Endothelial cell of umbilical vein (primary cell): Measurements from ENCODE around the gene PTGFRN.

Experiments used
- EZH2 ChIP-seq: IDR thresholded peaks from 2 replicates; pipeline ENCODE4 v1.6.1; 2012; ENCODE audit warnings: borderline replicate concordance, low read depth, mild to moderate bottlenecking, moderate library complexity, low read length, inconsistent platforms; ENCODE audit not compliant: severe bottlenecking
- JUN ChIP-seq: IDR thresholded peaks from 2 replicates; pipeline ENCODE4 v1.6.1; 2011; ENCODE audit warnings: borderline replicate concordance, low read depth; ENCODE audit not compliant: insufficient read length, insufficient read depth
- MAX ChIP-seq: IDR thresholded peaks from 2 replicates; pipeline ENCODE4 v1.6.1; 2011; ENCODE audit not compliant: insufficient read depth, insufficient read length
- POLR2A ChIP-seq: IDR thresholded peaks from 2 replicates; pipeline ENCODE4 v1.6.1; 2012; ENCODE audit warnings: low read depth, mild to moderate bottlenecking, control low read depth, low read length
- POLR2AphosphoS5 ChIP-seq: IDR thresholded peaks from 2 replicates; pipeline ENCODE4 v1.6.1; 2012; ENCODE audit warnings: low read depth, mild to moderate bottlenecking, control low read depth, low read length, moderate library complexity; ENCODE audit not compliant: insufficient read depth
- TF ChIP-seq, protein P1 (sequence below), 2 donors: IDR thresholded peaks; 1 replicate in 1 of 2; 2 replicates in 1 of 2; pipeline ENCODE4 v1.5.1; 2011; ENCODE audit warnings: low read length in 2 of 2, mild to moderate bottlenecking in 2 of 2, moderate library complexity in 2 of 2, control low read depth in 1 of 2, inconsistent platforms in 1 of 2, low read depth in 1 of 2; ENCODE audit not compliant: insufficient read depth in 1 of 2; ENCODE audit errors: extremely low read depth in 1 of 2

DNA sequence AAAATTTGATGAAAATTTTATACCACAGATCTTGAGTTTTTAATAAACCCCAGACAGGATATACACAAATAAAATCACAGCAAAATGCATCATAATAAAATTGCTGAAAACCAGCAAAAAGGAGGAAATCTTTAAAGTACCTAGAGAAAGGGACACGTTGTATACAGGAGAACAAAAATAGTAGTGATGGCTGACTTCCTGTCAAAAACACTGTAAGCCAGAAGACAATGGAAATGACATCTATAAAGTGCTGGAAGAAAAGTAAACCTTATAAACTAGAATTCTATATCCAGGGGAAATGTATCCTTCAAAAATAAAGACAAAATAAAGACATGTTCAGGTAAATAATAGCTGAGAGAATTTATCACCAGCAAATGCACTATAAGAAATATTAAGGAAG is 14.6 kb upstream of the PTGFRN start:
- TF ChIP-seq EZH2 (no peak), JUN (no peak), POLR2AphosphoS5 (no peak), POLR2A (no peak), MAX (no peak)
- TF ChIP-seq, protein P1, sequence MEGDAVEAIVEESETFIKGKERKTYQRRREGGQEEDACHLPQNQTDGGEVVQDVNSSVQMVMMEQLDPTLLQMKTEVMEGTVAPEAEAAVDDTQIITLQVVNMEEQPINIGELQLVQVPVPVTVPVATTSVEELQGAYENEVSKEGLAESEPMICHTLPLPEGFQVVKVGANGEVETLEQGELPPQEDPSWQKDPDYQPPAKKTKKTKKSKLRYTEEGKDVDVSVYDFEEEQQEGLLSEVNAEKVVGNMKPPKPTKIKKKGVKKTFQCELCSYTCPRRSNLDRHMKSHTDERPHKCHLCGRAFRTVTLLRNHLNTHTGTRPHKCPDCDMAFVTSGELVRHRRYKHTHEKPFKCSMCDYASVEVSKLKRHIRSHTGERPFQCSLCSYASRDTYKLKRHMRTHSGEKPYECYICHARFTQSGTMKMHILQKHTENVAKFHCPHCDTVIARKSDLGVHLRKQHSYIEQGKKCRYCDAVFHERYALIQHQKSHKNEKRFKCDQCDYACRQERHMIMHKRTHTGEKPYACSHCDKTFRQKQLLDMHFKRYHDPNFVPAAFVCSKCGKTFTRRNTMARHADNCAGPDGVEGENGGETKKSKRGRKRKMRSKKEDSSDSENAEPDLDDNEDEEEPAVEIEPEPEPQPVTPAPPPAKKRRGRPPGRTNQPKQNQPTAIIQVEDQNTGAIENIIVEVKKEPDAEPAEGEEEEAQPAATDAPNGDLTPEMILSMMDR (IDR thresholded peaks at IDR 0.05; ENCODE audit: extremely low read depth in 1 of 2, insufficient read depth in 1 of 2, low read depth in 1 of 2, low read length in 2 of 2): no peak
